HepG2 (cell line): ENCODE data around the gene C19orf38. TPM values are rescaled to one million over a fixed set of nuclear protein-coding genes. Genes with fewer than 3 reads are reported as not detected.

Experiments used
- EHMT2 ChIP-seq: fragments of 200-600 bp; sonication (generic); IDR thresholded peaks from 2 replicates; pipeline ENCODE4 v1.7.0; 2017; ENCODE audit warnings: antibody characterized with exemption, low read depth, low read length, borderline replicate concordance
- HDAC1 ChIP-seq: sonication (generic); formaldehyde crosslinking; IDR thresholded peaks from 2 replicates; pipeline ENCODE4 v1.5.1; 2020; ENCODE audit warnings: mild to moderate bottlenecking, missing genetic modification reagents
- HNF1B ChIP-seq: sonication (generic); formaldehyde crosslinking; IDR thresholded peaks from 2 replicates; pipeline ENCODE4 v1.5.1; 2020; ENCODE audit warnings: mild to moderate bottlenecking, moderate library complexity, missing genetic modification reagents
- HNF4G ChIP-seq, 2 experiments: sonication (generic) in 1 of 2; formaldehyde crosslinking in 1 of 2; IDR thresholded peaks; 2 replicates each; pipeline versions ENCODE4 v1.4.0 to v1.6.1; 2011 to 2020; ENCODE audit warnings: borderline replicate concordance in 2 of 2, low read depth in 2 of 2, mild to moderate bottlenecking in 2 of 2, low read length in 1 of 2, missing genetic modification reagents in 1 of 2, moderate library complexity in 1 of 2
- MBD4 ChIP-seq: IDR thresholded peaks from 2 replicates; pipeline ENCODE4 v1.6.1; 2012; ENCODE audit warnings: low read length, inconsistent platforms, borderline replicate concordance
- MTA1 ChIP-seq: sonication (generic); formaldehyde crosslinking; IDR thresholded peaks from 2 replicates; pipeline ENCODE4 v1.4.0; 2020; ENCODE audit warnings: missing genetic modification reagents, mild to moderate bottlenecking, borderline replicate concordance
- NFYC ChIP-seq: IDR thresholded peaks from 2 replicates; pipeline ENCODE4 v1.6.1; 2016; ENCODE audit warnings: missing genetic modification reagents, missing compliant biosample characterization
- POLR2A ChIP-seq, 2 experiments: IDR thresholded peaks; 2 replicates each; pipeline ENCODE4 v1.6.1; 2011; ENCODE audit warnings: low read depth in 2 of 2, low read length in 2 of 2, mild to moderate bottlenecking in 1 of 2, moderate library complexity in 1 of 2; ENCODE audit not compliant: insufficient read depth in 1 of 2
- PRDM4 ChIP-seq: sonication (generic); formaldehyde crosslinking; IDR thresholded peaks from 2 replicates; pipeline ENCODE4 v1.9.0; 2021; ENCODE audit warnings: missing genetic modification reagents, borderline replicate concordance
- REL ChIP-seq: sonication (generic); formaldehyde crosslinking; conservative IDR thresholded peaks from 2 replicates; pipeline ENCODE4 v1.8.0; 2022; ENCODE audit warnings: mild to moderate bottlenecking, missing genetic modification reagents, moderate library complexity
- SIN3A ChIP-seq: IDR thresholded peaks from 2 replicates; pipeline ENCODE4 v1.6.1; 2011; ENCODE audit warnings: low read depth, mild to moderate bottlenecking, control low read depth, low read length, borderline replicate concordance
- SP2 ChIP-seq: sonication (generic); formaldehyde crosslinking; IDR thresholded peaks from 2 replicates; pipeline ENCODE4 v1.5.1; 2020; ENCODE audit warnings: mild to moderate bottlenecking, missing genetic modification reagents
- SP5 ChIP-seq: IDR thresholded peaks from 2 replicates; pipeline ENCODE4 v1.6.1; 2016; ENCODE audit warnings: low read depth, borderline replicate concordance
- THAP9 ChIP-seq: sonication (generic); formaldehyde crosslinking; IDR thresholded peaks from 2 replicates; pipeline ENCODE4; 2020; ENCODE audit warnings: missing genetic modification reagents, mild to moderate bottlenecking, borderline replicate concordance
- ZNF230 ChIP-seq: sonication (generic); formaldehyde crosslinking; IDR thresholded peaks from 2 replicates; pipeline ENCODE4 v1.4.0; 2020; ENCODE audit warnings: mild to moderate bottlenecking, missing genetic modification reagents
- ZNF232 ChIP-seq: sonication (generic); formaldehyde crosslinking; IDR thresholded peaks from 2 replicates; pipeline ENCODE4 v1.4.0; 2020; ENCODE audit warnings: missing genetic modification reagents, borderline replicate concordance
- ZNF576 ChIP-seq: sonication (generic); formaldehyde crosslinking; IDR thresholded peaks from 2 replicates; pipeline ENCODE4 v1.4.0; 2020; ENCODE audit warnings: mild to moderate bottlenecking, missing genetic modification reagents
- ZNF709 ChIP-seq: sonication (generic); formaldehyde crosslinking; IDR thresholded peaks from 2 replicates; pipeline ENCODE4 v1.5.0; 2020; ENCODE audit warnings: mild to moderate bottlenecking, missing genetic modification reagents
- ZNF776 ChIP-seq: sonication (generic); formaldehyde crosslinking; IDR thresholded peaks from 2 replicates; pipeline ENCODE4 v1.4.0; 2020; ENCODE audit warnings: mild to moderate bottlenecking, missing genetic modification reagents
- ZNF777 ChIP-seq: sonication (generic); formaldehyde crosslinking; IDR thresholded peaks from 2 replicates; pipeline ENCODE4 v1.4.0; 2020; ENCODE audit warnings: missing genetic modification reagents
- ZNF782 ChIP-seq: sonication (generic); formaldehyde crosslinking; IDR thresholded peaks from 2 replicates; pipeline ENCODE4 v1.4.0; 2020; ENCODE audit warnings: missing genetic modification reagents, mild to moderate bottlenecking, borderline replicate concordance
- ZNF883 ChIP-seq: sonication (generic); formaldehyde crosslinking; IDR thresholded peaks from 2 replicates; pipeline ENCODE4 v1.5.1; 2020; ENCODE audit warnings: mild to moderate bottlenecking, missing genetic modification reagents; ENCODE audit errors: not compliant biosample characterization
- polyA plus RNA-seq, 8 experiments: library from polyadenylated mRNA; depleted of rRNA in 3 of 8; stranded (reverse) in 7 of 8; unstranded in 1 of 8; fragments of >200 nt; fragmentation: Illumina TruSeq in 4 of 8; extraction: Trizol in 4 of 8; gene quantifications; 2 replicates each; pipeline versions ENCODE4 v1.2.1 to v1.2.3, GENCODE V29; 2011 to 2016; ENCODE audit warnings: low read depth in 4 of 8, missing spikeins in 1 of 8, mixed read lengths in 1 of 8; ENCODE audit not compliant: insufficient read depth in 1 of 8
- total RNA-seq, 5 experiments: library from RNA; depleted of rRNA; stranded (reverse); fragments of >200 nt; fragmentation: Illumina TruSeq; extraction: Trizol; gene quantifications; 2 replicates each; pipeline ENCODE4 v1.2.3, GENCODE V29; 2016; ENCODE audit warnings: low read depth in 1 of 5

Gene C19orf38
- total and polyA plus RNA-seq, 2 of the 13 experiments (the other 11 are each of a cell fraction or from before 2014, with no cell fraction given), result 0.11 TPM; not detected in 1

GRCh38 chr19:10835754-10836478, 12.3 kb upstream of the C19orf38 start, which contains the start of gene TMED1 (continued):
- TF ChIP-seq HDAC1, result peak; percentile 81
- TF ChIP-seq ZNF709 (CRISPR knock-in tag), result 0 out of 2 replicates have a peak, but pooled peaks have one; percentile 76
- no peak; the same call in 1 of the 2 replicates for TF ChIP-seq SP5 (CRISPR knock-in tag)
- TF ChIP-seq HNF1B (CRISPR knock-in tag), result peak; percentile 62
- TF ChIP-seq ZNF576 (CRISPR knock-in tag), result no peak
- peak; percentile 73; the same call in 1 of the 2 replicates for TF ChIP-seq ZNF782 (CRISPR knock-in tag)
- TF ChIP-seq HNF4G (IDR thresholded peaks at IDR 0.05; ENCODE audit: borderline replicate concordance, low read depth, low read length), result no peak
- 0 out of 2 replicates have a peak, but pooled peaks have one; percentile 63 for TF ChIP-seq HNF4G (CRISPR knock-in tag; IDR thresholded peaks at IDR 0.05; ENCODE audit: borderline replicate concordance, low read depth)
- peak; percentile 82 for TF ChIP-seq THAP9 (CRISPR knock-in tag)
- TF ChIP-seq ZNF230, result peak; percentile 93; the same call in 1 of the 2 replicates
- TF ChIP-seq MTA1 (CRISPR knock-in tag), result peak; percentile 15; the same call in 1 of the 2 replicates
- peak; percentile 69 for TF ChIP-seq SP2
- no peak for TF ChIP-seq MBD4
- TF ChIP-seq REL, result peak; percentile 50; the same call in 1 of the 2 replicates
- no peak for TF ChIP-seq ZNF777 (CRISPR knock-in tag)
- peak; percentile 16; the same call in 1 of the 2 replicates for TF ChIP-seq ZNF776 (CRISPR knock-in tag)
- TF ChIP-seq ZNF232, result peak; percentile 61; the same call in 1 of the 2 replicates
- peak; percentile 67 for TF ChIP-seq NFYC (CRISPR knock-in tag)
- no peak for TF ChIP-seq PRDM4 (CRISPR knock-in tag)
- TF ChIP-seq ZNF883 (CRISPR knock-in tag), result peak; percentile 24
- TF ChIP-seq EHMT2, result no peak
- TF ChIP-seq SIN3A, result peak; percentile 21; the same call in 1 of the 2 replicates
- peak; percentile 60 to 63; a peak in 3 of 4 replicates for TF ChIP-seq POLR2A (IDR thresholded peaks at IDR 0.05; ENCODE audit: insufficient read depth in 1 of 2, low read depth in 2 of 2, low read length in 2 of 2)
